Endodermal cell (in vitro differentiated cells): ENCODE data around the gene BSG. TPM values are rescaled to one million over a fixed set of nuclear protein-coding genes. Genes with fewer than 3 reads are reported as not detected.

Source experiments
- DNase-seq: peaks from one replicate; pipeline ENCODE4 v3.0.0-alpha.2; 2017
- H3K27ac ChIP-seq: 2 replicates; pipeline ENCODE4 v1.5.1; 2013; ENCODE audit warnings: mild to moderate bottlenecking, low read depth, low read length, moderate library complexity
- H3K27me3 ChIP-seq: 2 replicates; pipeline ENCODE4 v1.6.1; 2013; ENCODE audit warnings: mild to moderate bottlenecking, low read length, moderate library complexity; ENCODE audit not compliant: insufficient read depth, control insufficient read depth, poor library complexity, severe bottlenecking
- H3K36me3 ChIP-seq: 2 replicates; pipeline ENCODE4 v1.7.0; 2013; ENCODE audit warnings: mild to moderate bottlenecking, low read length, moderate library complexity; ENCODE audit not compliant: control insufficient read depth, insufficient read depth
- H3K4me1 ChIP-seq: one replicate; pipeline ENCODE4 v1.7.0; 2013; ENCODE audit warnings: low read length; ENCODE audit not compliant: control insufficient read depth, insufficient read depth
- H3K4me3 ChIP-seq: 2 replicates; pipeline ENCODE4 v1.5.1; 2013; ENCODE audit warnings: mild to moderate bottlenecking, low read length, moderate library complexity
- H3K9ac ChIP-seq: 2 replicates; pipeline ENCODE4 v1.6.1; 2013; ENCODE audit warnings: mild to moderate bottlenecking, low read length, moderate library complexity; ENCODE audit not compliant: poor library complexity, severe bottlenecking; ENCODE audit errors: extremely low read depth
- H3K9me3 ChIP-seq: 2 replicates; pipeline ENCODE4 v1.6.1; 2013; ENCODE audit warnings: mild to moderate bottlenecking, low read length, moderate library complexity; ENCODE audit not compliant: control insufficient read depth
- H3K27ac Mint-ChIP-seq: 2 replicates; pipeline ENCODE4 v1.8.0; 2020; ENCODE audit warnings: mixed read lengths
- H3K27me3 Mint-ChIP-seq: 2 replicates; pipeline ENCODE4 v1.8.0; 2021; ENCODE audit warnings: mild to moderate bottlenecking, mixed read lengths; ENCODE audit not compliant: insufficient read depth
- H3K36me3 Mint-ChIP-seq: 2 replicates; pipeline ENCODE4 v1.8.0; 2020; ENCODE audit warnings: low read depth, mixed read lengths
- H3K4me1 Mint-ChIP-seq: 2 replicates; pipeline ENCODE4 v1.8.0; 2020; ENCODE audit warnings: mixed read lengths
- H3K4me3 Mint-ChIP-seq: 2 replicates; pipeline ENCODE4 v1.8.0; 2020; ENCODE audit warnings: mild to moderate bottlenecking, moderate library complexity, mixed read lengths
- H3K9me3 Mint-ChIP-seq: 2 replicates; pipeline ENCODE4 v1.8.0; 2020; ENCODE audit warnings: mild to moderate bottlenecking, mixed read lengths
- WGBS, 2 experiments: methylation state at CpG; one replicate each; pipeline versions ENCODE4 v1.1.5 to v1.1.7; 2013; ENCODE audit warnings: missing lambda C conversion rate in 2 of 2, mixed read lengths in 1 of 2; ENCODE audit not compliant: insufficient coverage in 1 of 2, insufficient read length in 1 of 2; 5-methylcytosine and 5-hydroxymethylcytosine counted together
- total RNA-seq, 2 donors: library from RNA; stranded (reverse); fragmentation: NEBNext Ultra II Directional in 1 of 2; extraction: Animal tissue kit (Norgen Biotek cat#: 25700) in 1 of 2; gene quantifications; 2 replicates in 1 of 2; 3 replicates in 1 of 2; pipeline ENCODE4 v1.2.1, GENCODE V29; 2021
- TF ChIP-seq, protein P1 (sequence below): fragments of 200-600 bp; sonication (generic); conservative IDR thresholded peaks from 2 replicates; pipeline ENCODE4 v1.5.0; 2021; ENCODE audit warnings: antibody characterized with exemption, mild to moderate bottlenecking

The BSG gene
- total RNA-seq, 2 donors from 2014 or later, result 808 to 833 TPM

DNA sequence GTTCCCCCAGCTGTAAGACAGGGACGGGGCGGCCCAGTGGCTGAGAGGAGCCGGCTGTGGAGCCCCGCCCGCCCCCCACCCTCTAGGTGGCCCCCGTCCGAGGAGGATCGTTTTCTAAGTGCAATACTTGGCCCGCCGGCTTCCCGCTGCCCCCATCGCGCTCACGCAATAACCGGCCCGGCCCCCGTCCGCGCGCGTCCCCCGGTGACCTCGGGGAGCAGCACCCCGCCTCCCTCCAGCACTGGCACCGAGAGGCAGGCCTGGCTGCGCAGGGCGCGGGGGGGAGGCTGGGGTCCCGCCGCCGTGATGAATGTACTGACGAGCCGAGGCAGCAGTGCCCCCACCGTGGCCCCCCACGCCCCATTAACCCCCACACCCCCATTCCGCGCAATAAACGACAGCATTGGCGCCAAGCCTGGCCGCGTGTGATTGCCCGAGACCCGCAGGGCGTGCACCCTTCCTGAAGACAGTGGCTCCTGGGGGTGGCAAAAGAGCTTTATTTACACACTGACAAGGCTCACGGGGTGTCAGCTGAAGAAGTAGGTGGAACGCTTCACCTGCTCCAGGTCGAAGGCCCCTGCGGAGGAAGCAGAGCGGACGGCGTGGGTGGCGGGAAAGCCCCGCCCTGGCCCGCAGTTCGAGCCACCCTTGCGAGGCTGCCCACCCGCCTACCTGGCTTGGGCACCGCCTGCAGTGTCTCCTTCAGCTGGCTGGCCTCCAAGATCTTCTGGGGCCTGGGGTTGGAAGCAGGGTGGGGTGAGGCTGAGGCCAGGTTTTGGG lies 44.5 kb downstream of the BSG start:
- Histone ChIP-seq H3K4me3 (no peak overlapping the region), H3K9ac (no peak overlapping the region), H3K36me3 (peaks cover 3% of the 10 kb centered on the region), H3K27me3 (no peaks in the 10 kb centered on the region), H3K27ac (no peak overlapping the region), H3K4me1 (no peaks in the 10 kb centered on the region), H3K9me3 (no peaks in the 10 kb centered on the region)
- no peak overlapping the region for H3K27ac Mint-ChIP-seq
- no peaks in the 10 kb centered on the region for H3K27me3 Mint-ChIP-seq
- 96 to 99% methylated on average over 31 to 51 of the region's 58 CpGs for WGBS, 2 experiments
- no peak overlapping the region for H3K4me3 Mint-ChIP-seq
- H3K9me3 Mint-ChIP-seq, result no peaks in the 10 kb centered on the region
- no peak for DNase-seq
- H3K4me1 Mint-ChIP-seq, result no peaks in the 10 kb centered on the region
- TF ChIP-seq, protein P1, sequence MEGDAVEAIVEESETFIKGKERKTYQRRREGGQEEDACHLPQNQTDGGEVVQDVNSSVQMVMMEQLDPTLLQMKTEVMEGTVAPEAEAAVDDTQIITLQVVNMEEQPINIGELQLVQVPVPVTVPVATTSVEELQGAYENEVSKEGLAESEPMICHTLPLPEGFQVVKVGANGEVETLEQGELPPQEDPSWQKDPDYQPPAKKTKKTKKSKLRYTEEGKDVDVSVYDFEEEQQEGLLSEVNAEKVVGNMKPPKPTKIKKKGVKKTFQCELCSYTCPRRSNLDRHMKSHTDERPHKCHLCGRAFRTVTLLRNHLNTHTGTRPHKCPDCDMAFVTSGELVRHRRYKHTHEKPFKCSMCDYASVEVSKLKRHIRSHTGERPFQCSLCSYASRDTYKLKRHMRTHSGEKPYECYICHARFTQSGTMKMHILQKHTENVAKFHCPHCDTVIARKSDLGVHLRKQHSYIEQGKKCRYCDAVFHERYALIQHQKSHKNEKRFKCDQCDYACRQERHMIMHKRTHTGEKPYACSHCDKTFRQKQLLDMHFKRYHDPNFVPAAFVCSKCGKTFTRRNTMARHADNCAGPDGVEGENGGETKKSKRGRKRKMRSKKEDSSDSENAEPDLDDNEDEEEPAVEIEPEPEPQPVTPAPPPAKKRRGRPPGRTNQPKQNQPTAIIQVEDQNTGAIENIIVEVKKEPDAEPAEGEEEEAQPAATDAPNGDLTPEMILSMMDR, result no peak
- H3K36me3 Mint-ChIP-seq, result peaks cover 43% of the 10 kb centered on the region

DNA sequence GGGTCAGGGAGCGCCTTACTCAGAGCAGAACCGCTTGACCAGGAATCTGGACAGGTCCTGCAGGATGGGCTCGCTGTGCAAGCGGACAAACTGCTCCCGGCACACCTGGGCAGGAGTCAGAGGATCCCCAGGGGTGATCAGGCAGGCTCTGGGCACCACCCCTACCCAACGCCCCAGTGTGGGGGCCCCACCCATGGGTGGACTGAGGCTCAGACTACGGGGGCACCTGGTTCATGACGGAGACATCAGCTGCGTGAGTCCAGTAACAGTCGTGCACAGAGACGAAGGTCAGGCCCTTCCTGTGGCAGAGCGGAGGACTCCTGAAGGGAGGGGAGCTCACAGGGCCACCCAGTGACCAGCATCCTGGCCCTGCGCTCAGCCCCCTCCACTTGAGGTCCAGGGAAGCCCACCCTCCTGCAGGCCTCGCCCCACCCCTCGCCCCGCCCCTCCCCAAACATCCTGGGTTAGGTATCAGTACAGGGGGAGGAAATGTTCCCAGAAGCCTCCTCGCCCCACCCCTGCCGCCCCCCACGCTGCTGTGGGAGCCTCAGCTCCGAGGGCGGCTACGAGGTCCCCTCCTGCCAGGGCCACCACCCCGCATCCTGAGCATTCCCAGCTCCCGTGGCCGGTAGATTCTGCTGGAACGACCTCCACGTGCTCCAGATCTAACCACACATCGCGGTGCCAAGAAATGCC lies 45.3 kb downstream of the BSG start:
- H3K9ac ChIP-seq, result no peak overlapping the region
- no peak for DNase-seq
- H3K4me3 ChIP-seq, result no peak overlapping the region
- no peaks in the 10 kb centered on the region for H3K9me3 ChIP-seq
- H3K27ac ChIP-seq, result no peak overlapping the region
- Mint-ChIP-seq H3K27me3 (no peaks in the 10 kb centered on the region), H3K27ac (no peak overlapping the region), H3K9me3 (no peaks in the 10 kb centered on the region), H3K36me3 (peaks cover 40% of the 10 kb centered on the region), H3K4me1 (no peaks in the 10 kb centered on the region), H3K4me3 (no peak overlapping the region)
- 94 to 96% methylated on average over 22 to 26 of the region's 29 CpGs for WGBS, 2 experiments
- TF ChIP-seq, protein P1, result no peak
- peaks cover 3% of the 10 kb centered on the region for H3K36me3 ChIP-seq
- H3K27me3 ChIP-seq, result no peaks in the 10 kb centered on the region
- no peaks in the 10 kb centered on the region for H3K4me1 ChIP-seq

DNA sequence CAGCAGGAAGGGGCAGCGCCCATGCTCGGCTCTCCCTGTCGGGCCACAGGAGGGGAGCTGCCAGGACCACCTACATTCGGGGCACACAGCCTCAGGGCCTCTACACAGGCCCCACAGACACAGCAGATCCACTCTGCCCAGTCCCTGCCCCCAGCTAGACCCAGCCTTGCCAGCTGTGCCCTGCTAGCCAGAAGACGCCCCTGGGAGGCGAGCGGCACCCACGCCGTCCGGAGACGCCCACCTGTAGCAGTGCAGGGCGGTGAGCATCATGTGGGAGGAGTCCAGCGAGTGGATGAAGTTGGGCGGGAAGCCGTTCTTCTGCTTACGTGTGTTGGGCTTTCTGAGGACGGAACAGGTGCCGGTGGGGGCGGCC lies 45.8 kb downstream of the BSG start:
- H3K9ac ChIP-seq, result no peak overlapping the region
- no peaks in the 10 kb centered on the region for H3K4me1 ChIP-seq
- peaks cover 3% of the 10 kb centered on the region for H3K36me3 ChIP-seq
- no peak overlapping the region for H3K4me3 Mint-ChIP-seq
- TF ChIP-seq, protein P1, result no peak
- WGBS, 2 experiments, result 93 to 94% methylated on average over 18 to 19 of the region's 19 CpGs
- no peak for DNase-seq
- H3K4me3 ChIP-seq, result no peak overlapping the region
- H3K9me3 Mint-ChIP-seq, result no peaks in the 10 kb centered on the region
- no peak overlapping the region for H3K27ac Mint-ChIP-seq
- no peaks in the 10 kb centered on the region for H3K27me3 Mint-ChIP-seq
- H3K4me1 Mint-ChIP-seq, result no peaks in the 10 kb centered on the region
- no peaks in the 10 kb centered on the region for H3K27me3 ChIP-seq
- peaks cover 34% of the 10 kb centered on the region for H3K36me3 Mint-ChIP-seq
- no peak overlapping the region for H3K27ac ChIP-seq
- H3K9me3 ChIP-seq, result no peaks in the 10 kb centered on the region
